Bronchial epithelial cell (primary cell): ENCODE data around the gene FTO. TPM values are rescaled to one million over a fixed set of nuclear protein-coding genes. Genes with fewer than 3 reads are reported as not detected.

Experiments
- DNase-seq: peaks from one replicate; pipeline ENCODE4 v3.0.0-alpha.2; 2010; ENCODE audit warnings: low read depth
- FAIRE-seq: peaks from 2 replicates; lab custom pipeline; 2011; peaks lifted over from hg19 to GRCh38; lab: Jason Lieb, UNC
- H3K27me3 ChIP-seq: 2 replicates; pipeline ENCODE4 v1.5.1; 2011; ENCODE audit warnings: low read length; ENCODE audit not compliant: control insufficient read depth, insufficient read depth
- H3K36me3 ChIP-seq: 2 replicates; pipeline ENCODE4 v1.5.1; 2011; ENCODE audit warnings: low read length; ENCODE audit not compliant: control insufficient read depth, insufficient read depth
- H3K4me3 ChIP-seq: 2 replicates; pipeline ENCODE4 v1.5.1; 2011; ENCODE audit warnings: mild to moderate bottlenecking, low read depth, low read length, control low read depth
- CTCF ChIP-seq: IDR thresholded peaks from 2 replicates; pipeline ENCODE4 v1.5.1; 2011; ENCODE audit warnings: mild to moderate bottlenecking, moderate library complexity, low read length, control low read depth, inconsistent platforms; ENCODE audit not compliant: insufficient read depth, severe bottlenecking
- total RNA-seq: library from RNA; depleted of rRNA; stranded (reverse); fragments of >200 nt; gene quantifications from 2 replicates; pipeline ENCODE4 v1.2.1, GENCODE V29; 2014

FTO gene
- total RNA-seq, 1 donor from 2014 or later, result 41.6 TPM

GRCh38 chr16:53967572-53967971, 263.6 kb downstream of the FTO start:
- TF ChIP-seq CTCF, result no peak
- Histone ChIP-seq H3K36me3 (no peaks in the 10 kb centered on the region), H3K27me3 (no peaks in the 10 kb centered on the region), H3K4me3 (no peak overlapping the region)
- no peak for FAIRE-seq
- no peak for DNase-seq

GRCh38 chr16:53968454-53968853, 264.5 kb downstream of the FTO start:
- DNase-seq (peak; percentile 50), FAIRE-seq (no peak)
- Histone ChIP-seq H3K27me3 (no peaks in the 10 kb centered on the region), H3K36me3 (no peaks in the 10 kb centered on the region), H3K4me3 (no peak overlapping the region)
- TF ChIP-seq CTCF, result no peak

- no peak for TF ChIP-seq CTCF
- Histone ChIP-seq H3K27me3 (no peaks in the 10 kb centered on the region), H3K4me3 (no peak overlapping the region), H3K36me3 (no peaks in the 10 kb centered on the region)
- FAIRE-seq (no peak), DNase-seq (no peak)
These were observed 264.9 kb downstream of the FTO start for GRCh38 chr16:53968896-53969295.

- no peak for TF ChIP-seq CTCF
- no peaks in the 10 kb centered on the region for H3K27me3 ChIP-seq
- no peak for FAIRE-seq
- H3K36me3 ChIP-seq, result no peaks in the 10 kb centered on the region
- no peak for DNase-seq
- H3K4me3 ChIP-seq, result no peak overlapping the region
These were observed 267.7 kb downstream of the FTO start for GRCh38 chr16:53971616-53972015.

- Histone ChIP-seq H3K36me3 (no peaks in the 10 kb centered on the region), H3K27me3 (no peaks in the 10 kb centered on the region), H3K4me3 (no peak overlapping the region)
- no peak for TF ChIP-seq CTCF
- DNase-seq (no peak), FAIRE-seq (peak; percentile 89)
These were observed 269.1 kb downstream of the FTO start for GRCh38 chr16:53973021-53973420.

GRCh38 chr16:53974484-53975080, 270.6 kb downstream of the FTO start:
- DNase-seq, result no peak
- Histone ChIP-seq H3K36me3 (no peaks in the 10 kb centered on the region), H3K27me3 (no peaks in the 10 kb centered on the region), H3K4me3 (no peak overlapping the region)
- FAIRE-seq, result no peak
- TF ChIP-seq CTCF, result no peak
